Breast epithelium (tissue), 4 donors: Measurements from ENCODE around the gene ZSCAN5B. TPM values are rescaled to one million over a fixed set of nuclear protein-coding genes. Genes with fewer than 3 reads are reported as not detected.

ENCODE experiments used
- DNase-seq, 2 donors: peaks; one replicate each; pipeline ENCODE4 v3.0.0-alpha.2; 2019; ENCODE audit warnings: low spot score in 2 of 2
- H3K27ac ChIP-seq, 2 donors: fragments of 200-600 bp; sonication (generic) in 1 of 2; one replicate each; pipeline ENCODE4 v1.5.1; 2016 to 2019; ENCODE audit warnings: mild to moderate bottlenecking in 1 of 2
- H3K27me3 ChIP-seq, 2 donors: fragments of 200-600 bp; sonication (generic) in 1 of 2; one replicate each; pipeline versions ENCODE4 v1.5.1 to v1.6.0; 2017 to 2019; ENCODE audit warnings: control low read depth in 1 of 2, mild to moderate bottlenecking in 1 of 2
- H3K36me3 ChIP-seq: fragments of 200-600 bp; one replicate; pipeline ENCODE4 v1.5.1; 2019
- H3K4me1 ChIP-seq, 2 donors: fragments of 200-600 bp; sonication (generic); one replicate each; pipeline ENCODE4 v1.5.1; 2016 to 2019; ENCODE audit warnings: control low read depth in 1 of 2
- H3K4me3 ChIP-seq, 3 donors: fragments of 200-600 bp; sonication (generic); 1 replicate in 2 of 3; 2 replicates in 1 of 3; pipeline ENCODE4 v1.5.1; 2016 to 2019; ENCODE audit warnings: mild to moderate bottlenecking in 3 of 3, moderate library complexity in 2 of 3
- H3K9me3 ChIP-seq, 2 donors: fragments of 200-600 bp; sonication (generic) in 1 of 2; one replicate each; pipeline ENCODE4 v1.5.1; 2016 to 2019; ENCODE audit warnings: control low read depth in 1 of 2
- CTCF ChIP-seq, 3 donors: fragments of 450-650 bp; IDR thresholded peaks; one replicate each; pipeline ENCODE4 v1.5.1; 2016 to 2017; ENCODE audit warnings: antibody characterized with exemption in 3 of 3, mild to moderate bottlenecking in 3 of 3, moderate library complexity in 3 of 3
- POLR2A ChIP-seq: fragments of 450-650 bp; IDR thresholded peaks from one replicate; pipeline ENCODE4 v1.6.1; 2016; ENCODE audit warnings: antibody characterized with exemption, mild to moderate bottlenecking, moderate library complexity
- POLR2AphosphoS5 ChIP-seq, 3 donors: sonication (generic); formaldehyde crosslinking; IDR thresholded peaks; one replicate each; pipeline ENCODE4 v1.6.1; 2017; ENCODE audit warnings: antibody characterized with exemption in 3 of 3
- intact Hi-C: fragments of 100-400 bp; cut with DNase I; formaldehyde crosslinking; loops from one replicate; pipeline ENCODE4 v1.15.1; 2023; ENCODE audit warnings: low total_unique reads
- total RNA-seq, 3 donors: library from RNA; depleted of rRNA; stranded (reverse); fragments of >200 nt; gene quantifications; one replicate each; pipeline ENCODE4 v1.1.0, GENCODE V29; 2016

ZSCAN5B gene
- total RNA-seq, 3 donors from 2014 or later: not detected

GRCh38 chr19:56144376-56144775, 53.2 kb downstream of the ZSCAN5B start:
- H3K4me1 ChIP-seq: peaks cover 0 to 22% of the 10 kb centered on the region in 2 donors
- H3K36me3 ChIP-seq: no peaks in the 10 kb centered on the region
- intact Hi-C loops: no loop called here

DNA sequence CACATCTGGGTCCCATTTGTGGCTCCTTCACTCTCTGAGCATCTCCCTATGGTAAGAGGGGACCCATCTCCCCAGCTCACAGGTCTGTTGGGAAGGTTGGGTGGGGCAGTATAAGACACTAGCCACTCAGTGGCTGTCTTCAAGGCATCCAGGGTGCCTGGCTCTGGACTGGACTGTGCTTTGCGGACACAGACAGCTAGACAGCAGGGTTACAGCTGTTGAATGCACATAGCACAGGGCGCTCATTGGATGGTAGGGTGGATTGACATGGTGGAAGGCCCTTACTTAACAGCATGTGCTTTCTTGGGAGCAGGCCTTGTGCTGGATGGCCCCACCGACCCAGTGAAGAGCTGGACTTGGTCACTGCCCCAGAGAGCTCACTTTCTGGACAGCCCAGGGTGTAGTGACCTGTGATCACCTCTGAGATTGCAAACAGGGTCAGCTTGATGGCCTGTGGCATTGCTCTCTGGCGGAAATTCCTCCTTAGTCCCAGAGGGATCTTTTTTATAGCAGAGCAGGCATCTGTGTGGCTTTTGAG, 54.6 kb downstream of the ZSCAN5B start:
- Histone ChIP-seq H3K27ac (peak overlapping the region; percentile 97 to 98), H3K4me1 (peaks cover 0 to 22% of the 10 kb centered on the region in 2 donors), H3K27me3 (no peaks in the 10 kb centered on the region), H3K9me3 (no peaks in the 10 kb centered on the region), H3K4me3 (peak overlapping the region in 2 of 3 donors; percentile 60 to 76), H3K36me3 (no peaks in the 10 kb centered on the region)
- intact Hi-C loops: no loop called here
- TF ChIP-seq POLR2AphosphoS5 (IDR thresholded peaks at IDR 0.05) (no peak), CTCF (IDR thresholded peaks at IDR 0.05) (no peak), POLR2A (no peak)
- no peak for DNase-seq

More at GRCh38 chr19:56144376-56144775, 53.2 kb downstream of the ZSCAN5B start:
- DNase-seq: no peak
- Histone ChIP-seq H3K4me3 (no peak overlapping the region), H3K27ac (no peak overlapping the region), H3K9me3 (no peaks in the 10 kb centered on the region), H3K27me3 (no peaks in the 10 kb centered on the region)
- no peak for TF ChIP-seq CTCF (IDR thresholded peaks at IDR 0.05)
- TF ChIP-seq POLR2AphosphoS5 (IDR thresholded peaks at IDR 0.05): no peak
- TF ChIP-seq POLR2A: no peak

DNA sequence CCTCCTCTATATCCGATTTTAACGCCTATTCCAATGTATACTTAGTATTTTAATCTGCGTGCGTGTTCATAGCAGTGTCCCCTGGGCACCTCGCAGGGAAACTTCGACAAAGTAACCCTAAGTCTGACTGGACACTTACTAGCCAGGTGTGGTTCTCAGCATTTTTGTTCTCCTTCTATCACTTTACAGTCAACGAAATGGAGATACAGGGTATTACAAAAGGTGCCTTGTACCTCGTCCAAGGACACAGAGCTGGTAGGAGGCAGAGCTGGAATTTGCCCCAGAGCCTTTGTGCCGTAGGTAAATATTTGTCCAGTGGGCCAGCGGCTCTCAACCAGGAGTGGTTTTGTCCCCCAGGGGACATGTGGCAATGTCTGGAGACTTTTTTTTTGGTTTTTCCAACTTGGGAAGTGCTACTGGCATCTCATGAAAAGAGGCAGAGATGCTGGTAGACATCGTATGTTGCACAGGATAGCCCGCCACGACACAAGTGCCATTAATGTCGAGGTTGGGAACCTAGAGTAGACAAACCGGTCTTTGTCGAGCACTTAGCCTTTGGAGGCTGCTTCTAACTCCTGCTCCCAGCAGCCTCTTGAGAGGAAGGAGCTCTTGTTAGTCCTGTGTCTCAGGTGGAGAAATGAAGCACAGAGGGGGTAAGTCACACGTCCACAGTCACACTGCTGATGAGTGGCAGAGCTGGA, 55.3 kb downstream of the ZSCAN5B start:
- Histone ChIP-seq H3K4me3 (peak overlapping the region in 2 of 3 donors; percentile 60 to 76), H3K36me3 (no peaks in the 10 kb centered on the region), H3K27me3 (no peaks in the 10 kb centered on the region), H3K4me1 (peaks cover 0 to 22% of the 10 kb centered on the region in 2 donors), H3K27ac (peak overlapping the region; percentile 97 to 98), H3K9me3 (no peaks in the 10 kb centered on the region)
- DNase-seq: peak; percentile 62 to 67
- intact Hi-C loops: no loop called here
- TF ChIP-seq CTCF (IDR thresholded peaks at IDR 0.05) (no peak), POLR2A (no peak), POLR2AphosphoS5 (IDR thresholded peaks at IDR 0.05) (peak in 1 of 3 donors; percentile 42)

- H3K36me3 ChIP-seq: no peaks in the 10 kb centered on the region
- H3K9me3 ChIP-seq: no peaks in the 10 kb centered on the region
- peak overlapping the region; percentile 97 to 98 for H3K27ac ChIP-seq
- peaks cover 0 to 22% of the 10 kb centered on the region in 2 donors for H3K4me1 ChIP-seq
- TF ChIP-seq POLR2A: no peak
- no peak for TF ChIP-seq CTCF (IDR thresholded peaks at IDR 0.05)
- TF ChIP-seq POLR2AphosphoS5 (IDR thresholded peaks at IDR 0.05): no peak
- H3K27me3 ChIP-seq: no peaks in the 10 kb centered on the region
- H3K4me3 ChIP-seq: peak overlapping the region; percentile 60 to 76 (median 67)
- intact Hi-C loops: no loop called here
- no peak for DNase-seq
Observed at GRCh38 chr19:56141417-56141993, 56.1 kb downstream of the ZSCAN5B start.
